Mammary epithelial cell (primary cell): ENCODE results near the gene RFPL3.

ENCODE experiments used
- CTCF ChIP-seq, 2 donors: IDR thresholded peaks in 1 of 2; conservative IDR thresholded peaks in 1 of 2; 2 replicates each; pipeline ENCODE4 v1.5.1; 2011 to 2012; ENCODE audit warnings: inconsistent platforms in 2 of 2, low read length in 2 of 2, mild to moderate bottlenecking in 2 of 2, control low read depth in 1 of 2, low read depth in 1 of 2; ENCODE audit not compliant: insufficient read depth in 1 of 2; ENCODE audit errors: extremely low read depth in 1 of 2
- EZH2 ChIP-seq: IDR thresholded peaks from 2 replicates; pipeline ENCODE4 v1.6.1; 2012; ENCODE audit warnings: low read length, inconsistent platforms, borderline replicate concordance

GRCh38 chr22:32313532-32313931, 44.1 kb upstream of the RFPL3 start:
- TF ChIP-seq CTCF (conservative IDR thresholded peaks at IDR 0.05 in 1 of 2, IDR thresholded peaks at IDR 0.05 in 1 of 2; ENCODE audit: extremely low read depth in 1 of 2, insufficient read depth in 1 of 2, low read depth in 1 of 2, low read length in 2 of 2) (no peak), EZH2 (no peak)
